ENCODE data around the gene RAPGEF1.

- no peak for TF ChIP-seq CTCF (IDR thresholded peaks at IDR 0.05)
- TF ChIP-seq EZH2 (IDR thresholded peaks at IDR 0.05) = no peak
- no peak for TF ChIP-seq EZH2phosphoT487 (IDR thresholded peaks at IDR 0.05)
These were observed 16.2 kb downstream of the RAPGEF1 start for GRCh38 chr9:131723632-131724031.
